B cell (primary cell): Measurements from ENCODE around the gene EBF3. TPM values are rescaled to one million over a fixed set of nuclear protein-coding genes. Genes with fewer than 3 reads are reported as not detected.

Experiments
- ATAC-seq: fragments of 200-7000 bp; cut with Tn5 transposase; one replicate; pipeline ENCODE4 v1.10.0; 2021; ENCODE audit warnings: low read depth, mild to moderate bottlenecking, moderate number of reproducible peaks, moderate library complexity
- CTCF ChIA-PET: fragments of 350-600 bp; sonication (Branson Sonifier 250); formaldehyde crosslinking; loops from one replicate; lab custom pipeline; 2021; ENCODE audit warnings: antibody characterized with exemption, inconsistent platforms; lab: Charles Lee
- POLR2A ChIA-PET: fragments of 350-600 bp; sonication (Branson Sonifier 250); formaldehyde crosslinking; loops from one replicate; lab custom pipeline; 2021; ENCODE audit warnings: antibody characterized with exemption; lab: Charles Lee
- DNase-seq: peaks from one replicate; pipeline ENCODE4 v3.0.0; 2013
- H2AFZ ChIP-seq: 2 replicates; pipeline ENCODE4 v1.6.1; 2012; ENCODE audit warnings: mild to moderate bottlenecking, low read depth, low read length; ENCODE audit not compliant: insufficient read depth, poor library complexity, severe bottlenecking
- H3K27ac ChIP-seq, 2 donors: 1 replicate in 1 of 2; 2 replicates in 1 of 2; pipeline ENCODE4 v1.5.1; 2012 to 2013; ENCODE audit warnings: low read length in 2 of 2, mild to moderate bottlenecking in 2 of 2, moderate library complexity in 1 of 2
- H3K27me3 ChIP-seq, 4 experiments: fragments of 200-600 bp in 1 of 4; sonication (generic) in 1 of 4; replicated peaks in 1 of 4; 1 replicate in 2 of 4; 2 replicates in 2 of 4; pipeline versions ENCODE4 v1.6.1 to v1.7.0; 2013 to 2016; ENCODE audit warnings: low read length in 3 of 4, mild to moderate bottlenecking in 2 of 4, mixed read lengths in 1 of 4, moderate library complexity in 1 of 4; ENCODE audit not compliant: insufficient read depth in 4 of 4, control insufficient read depth in 3 of 4; ENCODE audit errors: control extremely low read depth in 1 of 4
- H3K36me3 ChIP-seq, 2 experiments: replicated peaks in 1 of 2; 1 replicate in 1 of 2; 2 replicates in 1 of 2; pipeline versions ENCODE4 v1.6.1 to v1.7.1; 2013; ENCODE audit warnings: low read length in 1 of 2; ENCODE audit not compliant: insufficient read depth in 2 of 2, control insufficient read depth in 1 of 2; ENCODE audit errors: control extremely low read depth in 1 of 2, extremely low read depth in 1 of 2
- H3K4me1 ChIP-seq, 2 donors: fragments of 200-600 bp in 1 of 2; sonication (generic) in 1 of 2; 1 replicate in 1 of 2; 2 replicates in 1 of 2; pipeline versions ENCODE4 v1.5.1 to v1.6.1; 2013 to 2017; ENCODE audit warnings: low read length in 2 of 2; ENCODE audit not compliant: control insufficient read depth in 2 of 2, insufficient read depth in 2 of 2
- H3K4me2 ChIP-seq: replicated peaks from 2 replicates; pipeline ENCODE3; 2012; ENCODE audit warnings: mild to moderate bottlenecking, low read depth, low read length; ENCODE audit not compliant: poor library complexity, severe bottlenecking
- H3K4me3 ChIP-seq, 5 experiments: fragments of 200-600 bp in 1 of 5; sonication (generic) in 1 of 5; 1 replicate in 3 of 5; 2 replicates in 2 of 5; pipeline versions ENCODE4 v1.5.1 to v1.7.0; 2011 to 2016; ENCODE audit warnings: low read length in 4 of 5, mild to moderate bottlenecking in 4 of 5, low read depth in 2 of 5, control low read depth in 1 of 5, moderate library complexity in 1 of 5; ENCODE audit not compliant: insufficient read depth in 1 of 5; ENCODE audit errors: control extremely low read depth in 1 of 5, extremely low read depth in 1 of 5
- H3K79me2 ChIP-seq: fragments of 200-600 bp; sonication (generic); one replicate; pipeline ENCODE4 v1.6.0; 2016; ENCODE audit warnings: low read length; ENCODE audit not compliant: control insufficient read depth, insufficient read depth
- H3K9ac ChIP-seq: fragments of 200-600 bp; sonication (generic); 2 replicates; pipeline ENCODE4 v1.6.1; 2017; ENCODE audit warnings: mild to moderate bottlenecking, low read length, moderate library complexity
- H3K9me3 ChIP-seq, 3 donors: one replicate each; pipeline versions ENCODE4 v1.6.1 to v1.7.1; 2013; ENCODE audit warnings: low read length in 2 of 3; ENCODE audit not compliant: control insufficient read depth in 2 of 3, insufficient read depth in 1 of 3; ENCODE audit errors: control extremely low read depth in 1 of 3
- H4K20me1 ChIP-seq: 2 replicates; pipeline ENCODE4 v1.6.0; 2012; ENCODE audit warnings: mild to moderate bottlenecking, low read length; ENCODE audit not compliant: insufficient read depth, control insufficient read depth, poor library complexity, severe bottlenecking
- H3K27ac Mint-ChIP-seq: one replicate; pipeline ENCODE4 v1.8.0; 2021; ENCODE audit warnings: mixed read lengths
- H3K27me3 Mint-ChIP-seq: one replicate; pipeline ENCODE4 v1.8.0; 2021; ENCODE audit warnings: mixed read lengths
- H3K4me1 Mint-ChIP-seq: one replicate; pipeline ENCODE4 v1.8.0; 2021; ENCODE audit warnings: mixed read lengths
- H3K4me3 Mint-ChIP-seq: one replicate; pipeline ENCODE4 v1.8.0; 2021; ENCODE audit warnings: mixed read lengths
- H3K9me3 Mint-ChIP-seq: one replicate; pipeline ENCODE4 v1.8.0; 2022; ENCODE audit warnings: mixed read lengths; ENCODE audit not compliant: insufficient read depth
- EZH2 ChIP-seq: IDR thresholded peaks from 2 replicates; pipeline ENCODE4 v1.6.1; 2012; ENCODE audit warnings: borderline replicate concordance, low read depth, mild to moderate bottlenecking, moderate library complexity, low read length; ENCODE audit not compliant: insufficient read depth, poor library complexity, severe bottlenecking
- WGBS: methylation state at CpG from one replicate; pipeline ENCODE4 v1.1.5; 2013; ENCODE audit warnings: missing lambda C conversion rate; ENCODE audit not compliant: insufficient coverage; 5-methylcytosine and 5-hydroxymethylcytosine counted together
- intact Hi-C: fragments of 100-400 bp; cut with micrococcal nuclease; formaldehyde crosslinking; loops from one replicate; pipeline ENCODE4 v1.10.0; 2022
- polyA plus RNA-seq: library from polyadenylated mRNA; depleted of rRNA; stranded (reverse); fragments of >200 nt; gene quantifications from 2 replicates; pipeline ENCODE4 v1.2.3, GENCODE V29; 2012
- total RNA-seq, 2 donors: library from RNA; stranded (reverse); fragments of 120-200 nt in 1 of 2; gene quantifications; 1 replicate in 1 of 2; 2 replicates in 1 of 2; pipeline versions ENCODE4 v1.2.3 to v1.2.4, GENCODE V29; 2013 to 2022
- TF ChIP-seq, protein P1 (sequence below): fragments of 200-600 bp; IDR thresholded peaks from one replicate; pipeline ENCODE4 v1.8.0; 2022; ENCODE audit warnings: antibody characterized with exemption, mild to moderate bottlenecking

The EBF3 gene
- total and polyA plus RNA-seq, 2 donors (not counting 1 experiment from before 2014, with no cell fraction given): not detected

DNA sequence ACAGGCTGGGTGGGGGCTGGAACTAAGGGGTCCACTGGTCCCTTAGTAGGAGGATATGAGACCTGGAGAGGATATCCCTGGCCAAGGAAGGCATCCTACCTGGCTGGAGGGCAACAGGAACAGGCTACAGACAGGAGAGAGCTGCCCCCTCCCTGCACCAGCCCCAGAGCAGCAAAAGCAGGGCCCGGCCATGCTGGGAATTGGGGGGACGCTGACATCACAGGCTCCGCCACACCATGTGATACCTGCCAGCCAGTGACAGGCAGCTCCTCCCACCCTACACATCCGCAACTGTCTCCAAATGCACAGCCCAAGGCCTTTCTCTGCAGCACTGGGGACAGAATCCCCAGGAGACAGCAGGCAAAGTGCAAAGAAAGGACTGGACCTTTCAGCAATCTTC, 100.0 kb downstream of the EBF3 start:
- WGBS: 95% methylated on average over 4 of the region's 4 CpGs
- H3K27ac ChIP-seq: no peak overlapping the region
- Mint-ChIP-seq H3K9me3 (no peaks in the 10 kb centered on the region), H3K27me3 (no peaks in the 10 kb centered on the region), H3K4me1 (no peaks in the 10 kb centered on the region), H3K4me3 (no peak overlapping the region), H3K27ac (no peak overlapping the region)
- intact Hi-C loops: no loop called here
- H3K4me1 ChIP-seq: no peaks in the 10 kb centered on the region
- H2AFZ ChIP-seq: no peak overlapping the region
- no peaks in the 10 kb centered on the region for H3K27me3 ChIP-seq
- ChIA-PET POLR2A (no interaction called here), CTCF (no interaction called here)
- no peak overlapping the region for H3K9ac ChIP-seq
- H3K4me2 ChIP-seq: no peak overlapping the region
- no peaks in the 10 kb centered on the region for H3K79me2 ChIP-seq
- H4K20me1 ChIP-seq: no peaks in the 10 kb centered on the region
- H3K9me3 ChIP-seq: peaks cover 0 to 4% (median 0%) of the 10 kb centered on the region in 3 donors
- no peaks in the 10 kb centered on the region for H3K36me3 ChIP-seq
- no peak overlapping the region for H3K4me3 ChIP-seq
- TF ChIP-seq EZH2: no peak
- TF ChIP-seq, protein P1, sequence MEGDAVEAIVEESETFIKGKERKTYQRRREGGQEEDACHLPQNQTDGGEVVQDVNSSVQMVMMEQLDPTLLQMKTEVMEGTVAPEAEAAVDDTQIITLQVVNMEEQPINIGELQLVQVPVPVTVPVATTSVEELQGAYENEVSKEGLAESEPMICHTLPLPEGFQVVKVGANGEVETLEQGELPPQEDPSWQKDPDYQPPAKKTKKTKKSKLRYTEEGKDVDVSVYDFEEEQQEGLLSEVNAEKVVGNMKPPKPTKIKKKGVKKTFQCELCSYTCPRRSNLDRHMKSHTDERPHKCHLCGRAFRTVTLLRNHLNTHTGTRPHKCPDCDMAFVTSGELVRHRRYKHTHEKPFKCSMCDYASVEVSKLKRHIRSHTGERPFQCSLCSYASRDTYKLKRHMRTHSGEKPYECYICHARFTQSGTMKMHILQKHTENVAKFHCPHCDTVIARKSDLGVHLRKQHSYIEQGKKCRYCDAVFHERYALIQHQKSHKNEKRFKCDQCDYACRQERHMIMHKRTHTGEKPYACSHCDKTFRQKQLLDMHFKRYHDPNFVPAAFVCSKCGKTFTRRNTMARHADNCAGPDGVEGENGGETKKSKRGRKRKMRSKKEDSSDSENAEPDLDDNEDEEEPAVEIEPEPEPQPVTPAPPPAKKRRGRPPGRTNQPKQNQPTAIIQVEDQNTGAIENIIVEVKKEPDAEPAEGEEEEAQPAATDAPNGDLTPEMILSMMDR: no peak
- ATAC-seq (no peak), DNase-seq (no peak)

DNA sequence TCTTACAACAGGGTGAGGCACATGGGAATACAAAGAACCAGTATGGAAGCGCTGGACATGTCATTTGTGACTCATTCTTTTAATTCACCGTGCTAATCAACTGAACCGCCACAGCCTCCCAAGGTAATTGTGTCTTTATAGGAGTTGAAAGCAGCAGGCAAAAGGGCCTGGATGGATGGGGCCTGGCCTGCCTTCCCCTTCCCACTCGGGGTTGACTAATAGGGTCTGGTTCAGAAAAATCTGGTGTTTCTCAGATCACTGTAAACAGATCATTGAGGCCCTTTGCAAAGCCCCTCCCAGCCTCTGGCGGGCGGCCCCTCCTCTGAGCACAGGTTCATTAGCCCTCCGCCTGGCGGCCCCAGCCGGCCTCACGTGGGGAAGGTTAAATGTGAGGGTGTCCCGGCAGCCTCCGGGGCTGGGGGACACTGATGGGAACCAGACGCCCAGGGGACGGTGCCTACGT, 100.8 kb downstream of the EBF3 start:
- no peak overlapping the region for H3K4me3 Mint-ChIP-seq
- intact Hi-C loops: no loop called here
- no peaks in the 10 kb centered on the region for H3K27me3 ChIP-seq
- H3K9me3 ChIP-seq: peaks cover 0 to 4% (median 0%) of the 10 kb centered on the region in 3 donors
- no peak for TF ChIP-seq EZH2
- TF ChIP-seq, protein P1: no peak
- H2AFZ ChIP-seq: no peak overlapping the region
- H3K4me1 ChIP-seq: no peaks in the 10 kb centered on the region
- no peaks in the 10 kb centered on the region for H3K9me3 Mint-ChIP-seq
- 93% methylated on average over 14 of the region's 15 CpGs for WGBS
- no peaks in the 10 kb centered on the region for H3K36me3 ChIP-seq
- H3K4me3 ChIP-seq: no peak overlapping the region
- H4K20me1 ChIP-seq: no peaks in the 10 kb centered on the region
- H3K27ac Mint-ChIP-seq: no peak overlapping the region
- no peaks in the 10 kb centered on the region for H3K4me1 Mint-ChIP-seq
- ChIA-PET CTCF (no interaction called here), POLR2A (no interaction called here)
- ATAC-seq (no peak), DNase-seq (no peak)
- H3K9ac ChIP-seq: no peak overlapping the region
- no peaks in the 10 kb centered on the region for H3K27me3 Mint-ChIP-seq
- H3K79me2 ChIP-seq: no peaks in the 10 kb centered on the region
- H3K4me2 ChIP-seq: no peak overlapping the region
- no peak overlapping the region for H3K27ac ChIP-seq
